HepG2 (cell line): ENCODE data around the gene DNMBP.

ENCODE experiments used
- ATF1 ChIP-seq: IDR thresholded peaks from 2 replicates; pipeline ENCODE4 v1.6.1; 2016; ENCODE audit warnings: mild to moderate bottlenecking, control low read depth
- ETV5 ChIP-seq: IDR thresholded peaks from 2 replicates; pipeline ENCODE4 v1.6.1; 2018; ENCODE audit warnings: missing biosample characterization, missing genetic modification reagents, inconsistent platforms, borderline replicate concordance
- GTF3A ChIP-seq: sonication (generic); formaldehyde crosslinking; conservative IDR thresholded peaks from 2 replicates; pipeline ENCODE4 v1.4.0; 2020; ENCODE audit warnings: mild to moderate bottlenecking, missing genetic modification reagents
- NCOR1 ChIP-seq: fragments of 200-600 bp; sonication (generic); IDR thresholded peaks from 2 replicates; pipeline ENCODE4 v1.7.0; 2017; ENCODE audit warnings: antibody characterized with exemption, low read length, borderline replicate concordance
- RELA ChIP-seq: sonication (generic); formaldehyde crosslinking; IDR thresholded peaks from 2 replicates; pipeline ENCODE4 v1.4.0; 2020; ENCODE audit warnings: missing genetic modification reagents
- RFX5 ChIP-seq: IDR thresholded peaks from 2 replicates; pipeline ENCODE4 v1.6.1; 2011; ENCODE audit warnings: low read depth, low read length, improper control_type of control experiment
- WIZ ChIP-seq: sonication (generic); formaldehyde crosslinking; IDR thresholded peaks from 2 replicates; pipeline ENCODE4 v1.5.1; 2020; ENCODE audit warnings: mild to moderate bottlenecking, missing genetic modification reagents

GRCh38 chr10:99984211-99985034 is 25.3 kb downstream of the DNMBP start:
- no peak for TF ChIP-seq RELA (CRISPR knock-in tag)
- no peak for TF ChIP-seq NCOR1
- TF ChIP-seq WIZ (CRISPR knock-in tag), result no peak
- TF ChIP-seq ATF1, result no peak
- TF ChIP-seq RFX5, result no peak
- TF ChIP-seq GTF3A (CRISPR knock-in tag), result no peak
- TF ChIP-seq ETV5 (CRISPR knock-in tag), result no peak
